Measurements from ENCODE around the gene WIPF2.

The WIPF2 gene

GRCh38 chr17:40218740-40219593 lies at the start of gene WIPF2:
WIPF2 (plus strand) TSS chr17:40219304; CDS start chr17:40256460, 37,156 bp downstream.
- ATAC-seq (ENCODE audit: low read depth) = peak; percentile 85
- H3K4me1 Mint-ChIP-seq = peaks cover 20% of the 10 kb centered on the region
- peak within 1 kb of the TSS; percentile 98 for H3K27ac Mint-ChIP-seq
- no peaks in the 10 kb centered on the region for H3K9me3 Mint-ChIP-seq
- peak within 1 kb of the TSS; percentile 91 for H3K4me3 Mint-ChIP-seq
- H3K27me3 Mint-ChIP-seq = no peaks in the 10 kb centered on the region
- peak; percentile 92 to 95 for DNase-seq (ENCODE audit: low spot score in 2 of 2)
- peaks cover 2% of the 10 kb centered on the region for H3K36me3 Mint-ChIP-seq

DNA sequence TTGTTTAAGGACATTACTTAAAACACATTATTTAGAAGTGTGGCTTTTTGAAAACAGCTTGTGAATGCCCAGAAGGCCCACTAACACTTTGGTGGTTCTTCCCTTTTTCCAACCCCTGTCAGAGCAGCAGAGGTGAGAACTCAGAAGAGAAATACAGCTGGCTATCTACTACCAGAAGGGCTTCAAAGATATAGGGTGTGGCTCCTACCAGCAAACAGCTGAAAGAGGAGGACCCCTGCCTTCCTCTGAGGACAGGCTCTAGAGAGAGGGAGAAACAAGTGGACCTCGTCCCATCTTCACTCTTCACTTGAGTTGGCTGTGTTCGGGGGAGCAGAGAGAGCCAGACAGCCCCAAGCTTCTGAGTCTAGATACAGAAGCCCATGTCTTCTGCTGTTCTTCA lies 48.8 kb upstream of the WIPF2 start:
- H3K27me3 Mint-ChIP-seq = no peaks in the 10 kb centered on the region
- ATAC-seq (ENCODE audit: low read depth) = no peak
- peaks cover 4% of the 10 kb centered on the region for H3K4me1 Mint-ChIP-seq
- H3K36me3 Mint-ChIP-seq = peaks cover 36% of the 10 kb centered on the region
- no peak for DNase-seq (ENCODE audit: low spot score in 2 of 2)
- H3K27ac Mint-ChIP-seq = no peak overlapping the region
- no peaks in the 10 kb centered on the region for H3K9me3 Mint-ChIP-seq
- H3K4me3 Mint-ChIP-seq = no peak overlapping the region

- no peak overlapping the region for H3K27ac Mint-ChIP-seq
Observed at GRCh38 chr17:40171750-40172149, 47.4 kb upstream of the WIPF2 start.

DNA sequence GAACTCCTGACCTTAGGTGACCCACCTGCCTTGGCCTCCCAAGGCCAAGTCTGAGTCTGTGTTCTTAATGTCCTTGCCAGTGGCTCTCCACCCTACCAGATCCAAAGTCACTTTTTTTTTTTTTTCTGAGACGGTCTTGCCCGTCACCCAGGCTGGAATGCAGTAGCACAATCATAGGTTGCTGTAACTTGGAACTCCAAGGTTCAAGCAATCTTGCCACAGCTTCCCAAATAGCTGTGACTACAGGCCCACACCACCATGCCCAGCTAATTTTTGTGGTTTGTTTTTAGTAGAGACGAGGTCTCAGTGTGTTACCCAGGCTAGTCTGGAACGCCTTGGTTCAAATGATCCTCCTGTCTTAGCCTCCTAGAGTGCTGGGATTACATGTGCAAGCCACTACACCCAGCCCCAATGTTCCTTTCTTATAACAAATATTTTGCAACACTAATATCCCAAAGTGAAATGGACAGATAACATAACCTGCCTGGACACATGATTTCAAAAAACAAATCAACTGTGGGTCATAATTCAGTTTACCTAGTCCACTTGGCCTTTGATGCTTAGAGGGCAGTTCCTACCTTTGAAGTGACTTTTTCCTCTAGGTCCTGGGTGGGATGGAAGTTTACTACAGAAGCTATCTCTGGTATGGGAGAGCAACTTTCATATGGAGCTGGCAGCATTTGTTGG lies 45.9 kb upstream of the WIPF2 start:
- H3K27ac Mint-ChIP-seq = no peak overlapping the region
- DNase-seq (ENCODE audit: low spot score in 2 of 2) (no peak), ATAC-seq (ENCODE audit: low read depth) (no peak)
- no peaks in the 10 kb centered on the region for H3K9me3 Mint-ChIP-seq
- H3K27me3 Mint-ChIP-seq = no peaks in the 10 kb centered on the region
- H3K4me3 Mint-ChIP-seq = no peak overlapping the region
- H3K36me3 Mint-ChIP-seq = peaks cover 32% of the 10 kb centered on the region
- peaks cover 11% of the 10 kb centered on the region for H3K4me1 Mint-ChIP-seq

More at GRCh38 chr17:40171750-40172149, 47.4 kb upstream of the WIPF2 start:
- Mint-ChIP-seq H3K4me1 (peaks cover 5% of the 10 kb centered on the region), H3K9me3 (no peaks in the 10 kb centered on the region), H3K36me3 (peaks cover 38% of the 10 kb centered on the region), H3K27me3 (no peaks in the 10 kb centered on the region), H3K4me3 (no peak overlapping the region)
- DNase-seq (ENCODE audit: low spot score in 2 of 2) (no peak), ATAC-seq (ENCODE audit: low read depth) (no peak)

- ATAC-seq (ENCODE audit: low read depth) (no peak), DNase-seq (ENCODE audit: low spot score in 2 of 2) (no peak)
- peaks cover 27% of the 10 kb centered on the region for H3K36me3 Mint-ChIP-seq
- no peak overlapping the region for H3K27ac Mint-ChIP-seq
- H3K4me1 Mint-ChIP-seq = peaks cover 8% of the 10 kb centered on the region
- no peak overlapping the region for H3K4me3 Mint-ChIP-seq
- no peaks in the 10 kb centered on the region for H3K9me3 Mint-ChIP-seq
- H3K27me3 Mint-ChIP-seq = no peaks in the 10 kb centered on the region
Observed at GRCh38 chr17:40173778-40174135, 45.3 kb upstream of the WIPF2 start.

- Mint-ChIP-seq H3K36me3 (peaks cover 23% of the 10 kb centered on the region), H3K9me3 (no peaks in the 10 kb centered on the region)
- no peak for DNase-seq (ENCODE audit: low spot score in 2 of 2)
Observed at GRCh38 chr17:40174514-40174913, 44.6 kb upstream of the WIPF2 start.

DNA sequence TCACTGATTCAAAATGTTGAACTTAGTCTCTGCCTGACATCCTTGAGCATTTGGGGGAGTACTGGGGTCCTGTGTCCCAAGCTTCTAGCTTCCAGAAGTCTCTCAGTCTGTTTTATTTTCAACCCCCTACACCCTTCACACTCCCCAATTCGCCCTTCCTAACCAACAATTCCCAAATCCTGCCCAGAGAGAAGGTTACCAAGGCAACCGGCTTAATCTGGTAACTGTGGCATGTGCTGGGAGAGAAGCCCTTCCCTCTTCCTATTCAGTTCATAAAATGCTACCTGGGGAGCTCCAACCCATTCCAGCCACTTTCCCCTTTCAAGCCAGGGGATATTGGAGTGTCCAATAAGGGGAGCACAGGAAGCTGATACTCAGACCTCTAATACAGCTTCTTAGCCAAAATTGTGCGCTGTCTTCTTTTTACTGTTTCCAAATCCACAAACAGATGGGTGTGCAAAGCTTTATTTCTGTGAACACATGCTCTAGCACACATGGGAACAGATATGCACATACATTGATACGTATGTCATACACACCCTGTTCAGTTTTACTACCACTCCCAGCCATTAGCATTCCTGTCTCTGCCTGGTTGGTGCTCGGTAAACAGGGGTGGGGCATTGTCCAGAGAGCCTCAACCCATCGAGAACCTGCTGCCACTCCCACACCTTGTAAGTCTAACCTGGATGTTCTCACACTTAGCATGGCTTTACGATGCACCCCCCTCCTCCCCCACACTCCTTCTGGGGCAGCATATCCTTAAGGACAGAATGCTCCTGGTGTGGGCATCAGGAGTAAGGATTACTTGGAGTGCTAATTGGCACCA lies 43.0 kb upstream of the WIPF2 start:
- peaks cover 7% of the 10 kb centered on the region for H3K4me1 Mint-ChIP-seq
- no peaks in the 10 kb centered on the region for H3K27me3 Mint-ChIP-seq
- peaks cover 17% of the 10 kb centered on the region for H3K36me3 Mint-ChIP-seq
- peak overlapping the region; percentile 61 for H3K4me3 Mint-ChIP-seq
- DNase-seq (ENCODE audit: low spot score in 2 of 2) (no peak), ATAC-seq (ENCODE audit: low read depth) (no peak)
- no peak overlapping the region for H3K27ac Mint-ChIP-seq
- no peaks in the 10 kb centered on the region for H3K9me3 Mint-ChIP-seq

More at GRCh38 chr17:40174514-40174913, 44.6 kb upstream of the WIPF2 start:
- H3K27ac Mint-ChIP-seq = no peak overlapping the region
- no peak for ATAC-seq (ENCODE audit: low read depth)
- no peak overlapping the region for H3K4me3 Mint-ChIP-seq
- H3K4me1 Mint-ChIP-seq = peaks cover 7% of the 10 kb centered on the region
- H3K27me3 Mint-ChIP-seq = no peaks in the 10 kb centered on the region

- Mint-ChIP-seq H3K27ac (no peak overlapping the region), H3K9me3 (no peaks in the 10 kb centered on the region), H3K27me3 (no peaks in the 10 kb centered on the region), H3K36me3 (peaks cover 12% of the 10 kb centered on the region), H3K4me3 (peak overlapping the region; percentile 61), H3K4me1 (peaks cover 7% of the 10 kb centered on the region)
- ATAC-seq (ENCODE audit: low read depth) = peak; percentile 1
- DNase-seq (ENCODE audit: low spot score in 2 of 2) = no peak
Observed at GRCh38 chr17:40176754-40177110, 42.4 kb upstream of the WIPF2 start.

- Mint-ChIP-seq H3K4me1 (peaks cover 7% of the 10 kb centered on the region), H3K9me3 (no peaks in the 10 kb centered on the region), H3K27me3 (no peaks in the 10 kb centered on the region), H3K4me3 (peak within 1 kb of the TSS; percentile 65), H3K27ac (no peak within 1 kb of the TSS), H3K36me3 (peaks cover 12% of the 10 kb centered on the region)
- DNase-seq (ENCODE audit: low spot score in 2 of 2) = peak; percentile 63 to 71
- ATAC-seq (ENCODE audit: low read depth) = peak; percentile 98
Observed at GRCh38 chr17:40177275-40177874, 41.7 kb upstream of the WIPF2 start, which contains the start of gene RAPGEFL1. RAPGEFL1 (plus strand) TSS chr17:40177470; CDS start chr17:40177862, 392 bp downstream.

DNA sequence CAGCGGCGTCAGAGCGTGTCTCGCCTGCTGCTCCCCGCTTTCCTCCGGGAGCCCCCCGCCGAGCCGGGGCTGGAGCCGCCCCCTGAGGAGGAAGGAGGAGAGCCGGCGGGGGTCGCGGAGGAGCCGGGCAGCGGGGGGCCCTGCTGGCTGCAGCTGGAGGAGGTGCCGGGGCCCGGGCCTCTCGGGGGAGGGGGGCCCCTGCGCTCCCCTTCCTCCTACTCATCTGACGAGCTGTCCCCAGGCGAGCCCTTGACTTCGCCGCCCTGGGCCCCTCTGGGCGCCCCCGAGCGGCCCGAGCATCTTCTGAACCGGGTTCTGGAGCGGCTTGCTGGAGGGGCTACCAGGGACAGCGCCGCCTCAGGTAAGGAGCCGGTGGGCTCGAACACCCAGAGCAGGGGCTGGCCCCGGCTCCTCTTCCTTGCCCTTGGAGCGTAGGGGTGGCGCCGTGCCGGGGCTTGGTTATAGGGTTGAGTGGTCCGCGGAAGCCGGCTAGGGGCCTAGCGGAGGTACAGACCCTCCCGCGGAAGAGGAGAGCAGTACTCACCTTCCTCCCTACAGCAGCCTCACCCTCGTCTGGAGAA lies 41.0 kb upstream of the WIPF2 start:
- peak overlapping the region; percentile 65 for H3K4me3 Mint-ChIP-seq
- H3K27me3 Mint-ChIP-seq = no peaks in the 10 kb centered on the region
- no peaks in the 10 kb centered on the region for H3K9me3 Mint-ChIP-seq
- no peak overlapping the region for H3K27ac Mint-ChIP-seq
- peaks cover 12% of the 10 kb centered on the region for H3K36me3 Mint-ChIP-seq
- ATAC-seq (ENCODE audit: low read depth) = no peak
- H3K4me1 Mint-ChIP-seq = peaks cover 7% of the 10 kb centered on the region
- DNase-seq (ENCODE audit: low spot score in 2 of 2) = peak in 1 of 2 donors; percentile 35

DNA sequence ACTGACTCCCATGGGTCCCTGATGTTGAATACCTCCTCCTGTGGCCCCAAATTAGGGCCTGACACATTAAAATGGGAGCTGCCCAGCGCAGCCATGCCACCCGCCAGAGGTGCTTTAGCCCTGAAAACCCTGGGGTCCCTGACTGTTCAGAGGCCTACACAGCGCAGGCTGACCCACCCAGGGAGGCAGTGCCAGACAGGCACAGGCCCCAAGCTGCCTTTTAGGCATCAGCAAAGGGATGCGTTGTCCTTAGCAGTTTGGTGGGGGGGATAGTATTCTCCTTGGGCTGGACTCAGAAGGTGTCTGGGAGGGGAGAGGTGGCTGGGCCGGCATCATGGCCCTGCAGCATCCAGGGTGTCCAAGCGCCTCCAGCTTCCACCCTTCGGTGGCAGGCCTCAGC lies 40.4 kb upstream of the WIPF2 start:
- Mint-ChIP-seq H3K27ac (no peak overlapping the region), H3K4me3 (peak overlapping the region; percentile 65), H3K4me1 (peaks cover 7% of the 10 kb centered on the region), H3K36me3 (peaks cover 8% of the 10 kb centered on the region), H3K27me3 (no peaks in the 10 kb centered on the region), H3K9me3 (no peaks in the 10 kb centered on the region)
- DNase-seq (ENCODE audit: low spot score in 2 of 2) (no peak), ATAC-seq (ENCODE audit: low read depth) (no peak)

DNA sequence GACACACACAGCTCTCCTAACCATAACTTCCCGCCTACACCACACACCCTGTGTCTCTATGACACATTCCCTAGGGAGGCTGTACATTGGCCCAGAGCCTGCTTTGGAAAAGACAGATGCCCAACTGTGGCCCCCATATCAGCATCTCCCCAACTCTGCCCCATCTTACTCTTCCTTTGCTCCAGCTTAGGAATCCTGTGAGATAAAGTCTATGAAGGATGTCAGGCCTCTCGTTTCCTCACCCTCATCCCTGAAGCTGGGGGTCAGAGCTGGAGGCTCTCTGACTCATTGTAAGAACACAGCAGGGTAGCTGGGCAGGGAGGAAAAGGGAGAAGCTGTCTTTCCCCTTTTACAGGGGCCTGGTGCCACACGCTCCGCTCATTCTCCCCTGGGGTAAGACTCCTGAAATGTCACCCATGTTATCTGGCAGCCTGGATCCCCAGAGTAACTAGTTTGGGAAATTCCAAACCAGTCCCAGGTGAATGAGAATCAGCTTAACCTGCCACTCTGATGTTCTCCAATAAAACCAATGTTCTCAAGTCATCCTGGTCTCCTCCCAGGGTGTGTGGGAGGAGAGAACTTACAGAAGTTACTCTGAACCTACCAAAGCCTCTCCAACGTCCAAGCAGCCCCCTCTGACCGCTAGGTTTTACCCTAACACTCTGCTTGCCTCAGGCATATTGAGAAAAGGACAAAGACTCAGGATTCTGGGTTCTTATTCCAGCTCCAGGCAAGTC lies 39.0 kb upstream of the WIPF2 start:
- Mint-ChIP-seq H3K9me3 (no peaks in the 10 kb centered on the region), H3K27ac (no peak overlapping the region), H3K4me3 (no peak overlapping the region), H3K4me1 (peaks cover 7% of the 10 kb centered on the region), H3K36me3 (peaks cover 6% of the 10 kb centered on the region), H3K27me3 (no peaks in the 10 kb centered on the region)
- ATAC-seq (ENCODE audit: low read depth) = no peak
- no peak for DNase-seq (ENCODE audit: low spot score in 2 of 2)

DNA sequence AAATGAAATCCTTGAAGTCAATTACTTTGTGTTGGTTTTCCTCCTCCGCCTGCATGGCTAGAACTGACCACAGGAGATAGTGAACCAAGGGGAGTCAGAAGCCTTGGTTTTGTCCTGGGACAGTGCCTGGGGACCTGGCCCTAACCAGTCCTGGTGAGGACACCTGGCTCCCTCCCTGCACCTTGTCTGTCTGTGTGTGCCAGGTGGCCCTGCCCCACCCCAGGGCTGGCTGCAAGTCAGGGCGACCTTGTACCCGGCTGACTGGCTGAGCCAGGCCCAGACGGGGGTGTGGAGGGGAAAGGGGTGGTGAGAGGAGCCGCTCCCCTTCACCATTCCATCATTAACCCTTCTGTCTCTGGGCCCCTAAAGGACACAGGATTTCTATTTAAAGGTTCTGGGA lies 38.4 kb upstream of the WIPF2 start:
- DNase-seq (ENCODE audit: low spot score in 2 of 2) (no peak), ATAC-seq (ENCODE audit: low read depth) (no peak)
- Mint-ChIP-seq H3K27me3 (no peaks in the 10 kb centered on the region), H3K9me3 (no peaks in the 10 kb centered on the region), H3K4me1 (peaks cover 7% of the 10 kb centered on the region), H3K27ac (no peak overlapping the region), H3K36me3 (peaks cover 6% of the 10 kb centered on the region), H3K4me3 (no peak overlapping the region)

Measured in memory B cell (primary cell).